Neural crest cell (in vitro differentiated cells): ENCODE results near the gene LRRC36. TPM values are rescaled to one million over a fixed set of nuclear protein-coding genes. Genes with fewer than 3 reads are reported as not detected.

Experiments used
- DNase-seq: peaks from one replicate; pipeline ENCODE4 v3.0.0; 2021; ENCODE audit warnings: low read depth, mixed read lengths, low spot score
- H3K27ac Mint-ChIP-seq: one replicate; pipeline ENCODE4 v1.8.0; 2021; ENCODE audit warnings: mild to moderate bottlenecking, mixed read lengths; ENCODE audit not compliant: unreplicated experiment
- H3K27me3 Mint-ChIP-seq: 2 replicates; pipeline ENCODE4 v1.8.0; 2021; ENCODE audit warnings: low read depth, mild to moderate bottlenecking, mixed read lengths
- H3K36me3 Mint-ChIP-seq: 2 replicates; pipeline ENCODE4 v1.8.0; 2021; ENCODE audit warnings: low read depth, mild to moderate bottlenecking, mixed read lengths
- H3K4me1 Mint-ChIP-seq: 2 replicates; pipeline ENCODE4 v1.8.0; 2021; ENCODE audit warnings: mixed read lengths
- H3K4me3 Mint-ChIP-seq: one replicate; pipeline ENCODE4 v1.8.0; 2021; ENCODE audit warnings: mild to moderate bottlenecking, mixed read lengths
- H3K9me3 Mint-ChIP-seq: 2 replicates; pipeline ENCODE4 v1.8.0; 2021; ENCODE audit warnings: mixed read lengths
- CTCF ChIP-seq: fragments of 200-600 bp; sonication (generic); conservative IDR thresholded peaks from 2 replicates; pipeline ENCODE4 v1.5.0; 2021; ENCODE audit warnings: antibody characterized with exemption, mild to moderate bottlenecking
- total RNA-seq: library from RNA; stranded (reverse); gene quantifications from 2 replicates; pipeline ENCODE4 v1.2.1, GENCODE V29; 2021

LRRC36 gene
- total RNA-seq, 1 donor from 2014 or later = 0.21 TPM

GRCh38 chr16:67395458-67396158 lies 69.0 kb downstream of the LRRC36 start:
- no peaks in the 10 kb centered on the region for H3K36me3 Mint-ChIP-seq
- peaks cover 49% of the 10 kb centered on the region for H3K27me3 Mint-ChIP-seq
- DNase-seq = no peak
- no peak for TF ChIP-seq CTCF
- H3K4me1 Mint-ChIP-seq = peaks cover 27% of the 10 kb centered on the region
- no peaks in the 10 kb centered on the region for H3K9me3 Mint-ChIP-seq
- H3K4me3 Mint-ChIP-seq = peak overlapping the region; percentile 68
- no peak overlapping the region for H3K27ac Mint-ChIP-seq

- Mint-ChIP-seq H3K9me3 (no peaks in the 10 kb centered on the region), H3K27ac (peak overlapping the region; percentile 81), H3K27me3 (peaks cover 48% of the 10 kb centered on the region), H3K4me1 (peaks cover 26% of the 10 kb centered on the region), H3K4me3 (peak overlapping the region; percentile 68), H3K36me3 (no peaks in the 10 kb centered on the region)
- DNase-seq = peak; percentile 61
- TF ChIP-seq CTCF = no peak
These were observed 69.8 kb downstream of the LRRC36 start for GRCh38 chr16:67396159-67397035.

DNA sequence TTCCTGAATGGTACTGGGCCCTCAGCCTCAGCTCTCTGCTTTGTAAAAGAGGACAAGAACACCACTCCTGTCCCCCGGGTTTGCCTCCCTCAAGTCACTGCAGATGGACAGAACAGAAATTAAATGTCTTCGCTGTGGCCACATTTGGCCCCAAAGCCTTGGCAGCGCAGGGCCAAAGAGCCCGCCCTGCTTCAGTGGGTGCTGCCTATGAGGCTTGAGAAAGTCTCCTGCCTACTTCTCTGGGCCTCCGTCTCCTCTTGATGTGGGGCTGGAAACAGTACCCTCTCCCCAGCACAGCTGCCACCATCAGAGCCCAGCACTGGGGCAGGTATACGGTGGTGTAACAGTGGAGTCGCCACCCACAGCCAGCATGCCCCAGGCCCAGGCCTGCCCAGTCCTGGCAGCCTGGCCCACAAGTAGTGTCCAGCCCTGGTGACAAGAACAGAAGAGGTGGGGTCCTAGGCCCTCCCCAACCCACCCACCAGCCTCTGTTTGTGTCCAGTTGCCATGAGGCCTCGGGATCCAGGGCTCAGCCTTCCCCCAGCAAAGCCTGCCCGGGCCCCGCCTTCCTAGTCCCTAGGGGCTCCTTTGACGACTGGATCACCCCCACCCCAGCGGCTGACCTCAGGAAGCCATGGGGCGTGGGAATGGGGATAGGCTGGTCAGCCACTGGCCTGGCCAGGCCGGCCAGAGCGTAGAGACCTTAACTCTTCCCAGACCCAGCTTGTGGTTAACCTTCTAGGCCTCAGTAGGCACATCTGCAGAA lies 70.6 kb downstream of the LRRC36 start:
- no peak for DNase-seq
- H3K27me3 Mint-ChIP-seq = peaks cover 42% of the 10 kb centered on the region
- peaks cover 29% of the 10 kb centered on the region for H3K4me1 Mint-ChIP-seq
- TF ChIP-seq CTCF = no peak
- peak overlapping the region; percentile 56 for H3K4me3 Mint-ChIP-seq
- H3K9me3 Mint-ChIP-seq = no peaks in the 10 kb centered on the region
- H3K27ac Mint-ChIP-seq = peak overlapping the region; percentile 81
- no peaks in the 10 kb centered on the region for H3K36me3 Mint-ChIP-seq

- Mint-ChIP-seq H3K27ac (no peak overlapping the region), H3K4me3 (no peak overlapping the region), H3K36me3 (no peaks in the 10 kb centered on the region), H3K9me3 (no peaks in the 10 kb centered on the region), H3K27me3 (peaks cover 36% of the 10 kb centered on the region), H3K4me1 (peaks cover 27% of the 10 kb centered on the region)
- no peak for TF ChIP-seq CTCF
- DNase-seq = no peak
These were observed 71.4 kb downstream of the LRRC36 start for GRCh38 chr16:67397812-67398545.
